GM21526 (cell line): Measurements from ENCODE around the gene PLCH1.

Source experiments
- ATAC-seq: cut with Tn5 transposase; IDR thresholded peaks from one replicate; pipeline ENCODE4 v1.9.1; 2021; ENCODE audit warnings: moderate library complexity; ENCODE audit not compliant: unreplicated experiment, low FRiP score

Gene PLCH1

GRCh38 chr3:155435821-155436220, 309.1 kb downstream of the PLCH1 start:
- no peak for ATAC-seq

- ATAC-seq: no peak
Measured at GRCh38 chr3:155431856-155432570, 312.9 kb downstream of the PLCH1 start.

- no peak for ATAC-seq
Measured at GRCh38 chr3:155428563-155428962, 316.3 kb downstream of the PLCH1 start.

- ATAC-seq: no peak
Measured at GRCh38 chr3:155426524-155427230, 318.2 kb downstream of the PLCH1 start.

GRCh38 chr3:155425396-155425795, 319.5 kb downstream of the PLCH1 start:
- no peak for ATAC-seq

GRCh38 chr3:155424323-155424710, 320.6 kb downstream of the PLCH1 start:
- no peak for ATAC-seq

GRCh38 chr3:155423526-155424322, 321.1 kb downstream of the PLCH1 start:
- ATAC-seq: no peak

GRCh38 chr3:155420881-155421486, 323.9 kb downstream of the PLCH1 start:
- no peak for ATAC-seq

- no peak for ATAC-seq
Measured at GRCh38 chr3:155420406-155420805, 324.5 kb downstream of the PLCH1 start.

- ATAC-seq: no peak
Measured at GRCh38 chr3:155418407-155418806, 326.5 kb downstream of the PLCH1 start.

GRCh38 chr3:155417119-155417517, 327.8 kb downstream of the PLCH1 start:
- no peak for ATAC-seq

- no peak for ATAC-seq
Measured at GRCh38 chr3:155416500-155417118, 328.3 kb downstream of the PLCH1 start.

GRCh38 chr3:155412904-155413303, 332.0 kb downstream of the PLCH1 start:
- no peak for ATAC-seq

- ATAC-seq: no peak
Measured at GRCh38 chr3:155411500-155412223, 333.2 kb downstream of the PLCH1 start.

- no peak for ATAC-seq
Measured at GRCh38 chr3:155409336-155409735, 335.5 kb downstream of the PLCH1 start.

GRCh38 chr3:155407971-155408370, 336.9 kb downstream of the PLCH1 start:
- no peak for ATAC-seq

GRCh38 chr3:155407331-155407730, 337.5 kb downstream of the PLCH1 start:
- no peak for ATAC-seq

GRCh38 chr3:155404486-155404885, 340.4 kb downstream of the PLCH1 start:
- ATAC-seq: no peak

- no peak for ATAC-seq
Measured at GRCh38 chr3:155402656-155403055, 342.2 kb downstream of the PLCH1 start.

- ATAC-seq: no peak
Measured at GRCh38 chr3:155398046-155398445, 346.8 kb downstream of the PLCH1 start.
